8988T (cell line): ENCODE measurements around the gene NCOA1.

Source experiments
- DNase-seq: peaks from one replicate; pipeline ENCODE4 v3.0.0; 2011

NCOA1 gene

GRCh38 chr2:24749069-24749691 is 258.1 kb downstream of the NCOA1 start:
- DNase-seq, result peak; percentile 18

DNA sequence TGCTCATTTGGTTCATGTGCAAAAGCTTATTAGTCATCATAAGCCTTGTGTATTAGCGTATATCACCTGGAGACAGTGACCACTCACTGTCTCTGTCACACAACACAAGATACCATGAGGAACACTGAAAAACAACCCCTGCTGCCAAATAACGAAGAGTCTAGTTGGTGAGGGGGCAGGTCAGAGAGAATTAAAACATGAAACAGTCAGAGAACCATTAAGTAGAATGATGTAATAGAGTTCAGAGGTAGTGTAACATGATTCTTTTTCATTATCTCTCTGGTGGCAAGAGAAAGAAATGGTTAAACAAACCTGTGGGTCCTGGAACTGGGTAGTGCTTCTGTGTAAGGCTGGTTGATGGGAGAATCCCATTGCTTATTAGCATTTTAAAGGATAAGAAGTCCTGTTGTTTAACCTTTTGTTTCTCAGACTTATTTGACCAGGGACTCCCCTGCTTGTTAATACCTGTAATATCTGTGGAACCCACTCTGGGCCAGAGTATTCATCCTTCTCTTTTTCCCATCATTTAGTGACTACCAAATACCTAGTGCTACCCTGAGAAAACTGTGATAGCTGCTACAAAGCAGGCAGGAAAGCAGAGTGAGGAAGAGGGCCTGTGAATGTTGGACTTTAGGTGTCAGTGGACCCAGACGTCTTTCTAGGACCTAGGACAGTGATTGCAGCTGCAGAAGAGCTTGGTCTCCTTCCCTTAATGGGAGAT is 264.1 kb downstream of the NCOA1 start:
- DNase-seq, result no peak

DNA sequence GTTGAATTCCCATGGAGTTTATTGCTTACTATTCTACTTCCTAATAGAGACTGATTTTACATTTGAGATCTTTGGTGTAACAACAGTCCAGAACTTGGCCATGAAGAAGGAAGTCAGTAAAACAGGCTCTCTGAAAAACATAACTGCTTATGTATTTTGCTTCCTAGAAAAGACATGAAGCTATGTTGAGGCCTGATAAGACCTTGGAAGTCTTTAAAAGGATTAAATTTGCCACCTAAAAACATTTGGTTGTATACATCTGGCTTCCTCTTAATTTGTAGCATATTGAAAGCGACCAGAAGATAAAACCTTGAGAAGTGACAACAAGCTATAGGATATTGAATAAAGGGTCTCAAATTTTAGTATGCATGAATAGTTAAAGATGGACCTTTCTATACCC is 265.7 kb downstream of the NCOA1 start:
- DNase-seq, result no peak

- DNase-seq, result no peak
These were observed 270.8 kb downstream of the NCOA1 start for GRCh38 chr2:24761866-24762265.

GRCh38 chr2:24762518-24762917 is 271.5 kb downstream of the NCOA1 start:
- no peak for DNase-seq

DNA sequence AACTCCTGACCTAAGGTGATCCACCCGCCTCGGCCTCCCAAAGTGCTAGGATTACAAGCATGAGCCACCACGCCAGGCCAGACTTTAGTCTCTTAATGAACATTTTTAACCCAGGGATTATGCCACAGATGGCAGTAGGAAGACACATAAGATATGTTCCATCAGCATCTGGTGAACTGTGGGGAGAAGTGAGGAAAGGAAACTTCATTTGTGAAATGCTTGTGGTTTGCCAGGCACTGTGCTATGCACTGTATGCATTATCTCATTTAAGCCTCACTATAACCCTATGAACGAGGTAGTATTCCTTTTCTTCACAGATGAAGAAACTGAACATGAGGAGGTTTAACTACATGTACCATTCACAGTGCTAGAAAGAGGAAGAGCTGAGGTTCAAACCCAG is 272.8 kb downstream of the NCOA1 start:
- no peak for DNase-seq

DNA sequence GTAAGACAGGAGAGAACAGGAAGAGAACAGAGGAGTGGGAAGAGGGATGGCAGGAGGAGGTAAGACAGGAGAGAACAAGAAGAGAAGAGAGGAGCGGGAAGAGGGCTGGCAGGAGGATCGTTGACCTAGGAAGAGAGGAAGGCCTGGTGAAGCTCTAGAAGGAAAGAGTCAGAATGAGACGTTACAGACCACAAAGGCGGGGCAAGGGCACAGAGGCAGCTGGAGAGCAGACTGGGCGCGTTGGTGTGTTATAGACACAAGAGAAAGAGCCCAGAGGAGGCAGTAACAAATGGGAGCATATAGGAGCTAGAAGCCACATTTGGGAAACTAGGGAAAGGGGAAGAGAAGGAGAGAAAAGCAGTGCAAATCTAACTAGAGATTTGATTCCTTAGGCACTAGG is 275.6 kb downstream of the NCOA1 start:
- DNase-seq, result no peak

DNA sequence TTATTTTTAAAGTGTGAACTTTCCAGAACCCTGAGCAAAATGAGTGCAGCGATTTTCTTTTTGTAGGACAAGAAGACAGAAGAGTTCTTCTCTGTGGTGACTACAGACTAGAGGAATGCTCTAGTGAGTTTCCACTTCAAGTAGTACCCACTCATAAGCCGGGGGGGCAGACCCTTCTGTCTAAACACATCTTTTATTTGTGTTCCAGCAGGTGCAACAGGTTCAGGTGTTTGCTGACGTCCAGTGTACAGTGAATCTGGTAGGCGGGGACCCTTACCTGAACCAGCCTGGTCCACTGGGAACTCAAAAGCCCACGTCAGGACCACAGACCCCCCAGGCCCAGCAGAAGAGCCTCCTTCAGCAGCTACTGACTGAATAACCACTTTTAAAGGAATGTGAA is 277.0 kb downstream of the NCOA1 start:
- no peak for DNase-seq

DNA sequence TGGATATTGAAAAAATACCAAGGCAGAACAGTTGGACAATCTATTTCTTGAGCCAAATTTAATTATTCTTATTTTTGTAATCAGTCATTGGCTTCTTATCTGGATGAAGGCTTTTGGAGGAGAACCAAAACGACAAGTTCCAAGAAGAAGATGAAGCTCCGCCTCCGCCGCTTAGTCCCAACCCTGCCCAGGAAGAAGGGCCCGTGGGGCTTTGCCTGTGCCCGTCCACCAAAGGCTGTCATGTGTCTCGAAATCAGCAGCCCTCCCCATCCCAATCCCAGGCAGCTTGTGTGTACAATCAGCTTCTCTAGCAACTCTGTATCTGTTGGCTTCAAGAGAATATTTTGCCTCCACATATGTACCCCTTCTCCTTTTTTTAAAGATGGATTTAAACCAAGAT is 277.5 kb downstream of the NCOA1 start:
- DNase-seq, result no peak

- DNase-seq, result no peak
These were observed 280.0 kb downstream of the NCOA1 start for GRCh38 chr2:24771061-24771460.

DNA sequence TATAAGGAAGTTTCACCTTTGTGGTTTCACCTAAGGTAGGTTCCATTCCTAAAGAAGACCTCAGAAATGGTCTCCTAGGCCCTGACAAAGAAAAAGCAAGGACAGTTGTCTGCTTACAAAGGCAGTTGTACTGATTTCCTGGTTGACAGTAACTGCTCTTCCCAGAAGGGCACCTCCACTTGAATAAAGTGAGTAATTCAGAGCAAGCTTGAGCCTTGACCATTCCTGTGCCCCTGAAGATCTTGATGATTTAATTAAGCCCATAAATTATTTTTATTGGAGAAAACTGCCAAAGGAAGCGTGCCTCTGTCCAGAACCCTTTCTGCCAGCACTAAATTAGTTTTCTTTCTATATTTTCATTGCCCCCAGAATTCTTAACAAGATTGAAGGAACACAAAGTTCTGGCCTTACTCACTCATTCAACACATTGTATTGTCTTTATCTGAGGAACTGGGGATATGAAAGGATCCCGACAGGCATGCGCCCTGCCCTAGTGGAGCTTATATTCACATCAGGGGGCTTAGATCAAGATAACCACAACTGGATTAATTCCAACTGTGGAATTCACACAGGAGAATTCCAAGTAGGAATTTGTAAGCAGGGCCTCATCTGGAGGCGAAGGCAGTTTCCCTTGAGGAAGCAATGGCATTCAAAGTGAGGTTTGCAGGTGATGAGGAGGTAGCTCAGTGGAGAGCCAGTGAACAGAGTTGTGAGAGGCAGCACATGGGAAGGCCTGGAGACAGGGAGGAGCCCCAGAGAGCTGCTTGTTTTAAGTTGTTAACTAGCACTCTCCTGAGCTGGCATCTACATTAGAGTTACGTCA is 280.9 kb downstream of the NCOA1 start:
- no peak for DNase-seq

GRCh38 chr2:24774373-24774772 is 283.3 kb downstream of the NCOA1 start:
- DNase-seq, result no peak

DNA sequence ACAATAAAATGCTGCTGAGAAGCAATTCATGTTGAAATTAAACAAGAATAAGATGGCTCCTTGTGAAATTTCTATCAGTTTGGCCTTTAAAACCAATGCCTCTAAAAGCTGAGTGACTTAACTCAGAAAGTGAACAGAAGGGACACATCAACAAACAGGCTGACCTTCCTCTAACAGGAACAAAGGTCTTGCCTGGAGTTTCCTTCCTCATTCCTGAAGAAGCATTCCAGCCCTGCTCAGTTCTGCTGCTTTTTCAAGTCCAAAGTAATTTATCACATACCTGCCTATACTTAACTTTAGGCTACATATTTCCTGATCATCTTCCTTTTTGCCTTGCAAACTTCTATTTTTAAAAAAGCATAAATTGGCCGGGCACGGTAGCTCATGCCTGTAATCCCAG is 288.1 kb downstream of the NCOA1 start:
- DNase-seq, result no peak

DNA sequence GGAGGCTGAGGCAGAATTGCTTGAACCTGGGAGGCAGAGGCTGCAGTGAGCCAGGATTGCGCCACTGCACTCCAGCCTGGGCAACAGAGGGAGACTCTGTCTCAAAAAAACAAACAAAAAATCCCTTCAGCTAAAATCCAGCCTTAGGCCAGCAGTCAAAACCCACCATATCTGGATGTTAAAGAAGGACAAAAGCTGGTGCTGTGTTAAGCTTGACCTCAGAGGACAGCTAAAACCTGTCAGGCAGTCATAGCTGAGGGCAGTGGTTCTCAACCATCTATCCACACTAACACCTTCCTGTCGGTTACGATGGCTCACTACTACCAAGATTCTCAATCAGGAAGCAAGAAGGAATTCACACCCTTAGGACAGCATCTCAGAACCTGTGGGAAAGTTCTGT is 292.6 kb downstream of the NCOA1 start:
- no peak for DNase-seq

DNA sequence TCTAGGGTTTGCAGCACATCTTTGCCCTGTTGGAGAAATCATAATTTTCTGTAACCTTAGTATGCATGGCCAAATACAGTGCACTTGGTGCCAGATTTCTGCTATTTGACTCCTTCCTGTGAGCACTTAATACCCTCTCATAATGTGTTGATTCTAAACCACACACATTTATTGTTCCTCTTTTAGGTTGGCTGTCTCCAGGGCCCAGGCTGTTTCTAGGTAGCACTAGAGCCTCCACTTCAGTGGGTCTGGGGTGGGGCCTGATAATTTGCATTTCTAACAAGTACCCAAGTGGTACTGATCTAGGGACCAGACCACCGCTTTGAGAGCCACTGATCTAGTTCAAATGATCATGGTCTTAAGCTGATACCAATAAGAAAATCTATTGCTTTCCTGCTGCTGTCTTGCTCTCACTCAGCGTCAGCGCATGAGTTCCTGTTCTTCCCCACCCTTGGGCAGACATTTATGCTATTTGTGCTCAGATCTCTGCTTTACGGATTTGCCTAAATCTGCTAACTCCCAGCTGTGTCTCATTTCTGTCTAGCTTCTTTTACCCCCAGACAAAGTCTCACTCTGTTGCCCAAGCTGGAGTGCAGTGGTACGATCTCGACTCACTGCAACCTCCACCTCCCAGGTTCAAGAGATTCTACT is 294.7 kb downstream of the NCOA1 start:
- DNase-seq, result no peak

- no peak for DNase-seq
These were observed 296.5 kb downstream of the NCOA1 start for GRCh38 chr2:24787532-24787931.

DNA sequence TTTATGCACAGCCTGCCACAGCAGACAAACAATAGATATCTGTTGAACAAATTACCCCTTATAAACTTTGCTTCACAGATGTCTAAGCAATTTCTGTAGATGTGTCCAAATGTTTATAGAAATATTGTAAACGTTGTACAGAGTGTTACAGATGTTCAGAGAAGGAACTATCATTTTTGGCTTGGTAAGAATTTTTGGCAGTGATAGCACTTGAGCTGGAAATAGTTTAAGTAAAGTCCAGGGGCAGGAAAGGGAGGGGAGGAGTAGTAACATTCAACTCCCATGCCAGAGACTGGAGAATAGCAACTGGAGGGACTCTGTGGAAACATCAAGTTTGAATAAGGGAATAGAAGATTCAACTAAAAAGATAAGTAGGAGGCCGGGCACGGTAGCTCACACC is 297.8 kb downstream of the NCOA1 start:
- no peak for DNase-seq

DNA sequence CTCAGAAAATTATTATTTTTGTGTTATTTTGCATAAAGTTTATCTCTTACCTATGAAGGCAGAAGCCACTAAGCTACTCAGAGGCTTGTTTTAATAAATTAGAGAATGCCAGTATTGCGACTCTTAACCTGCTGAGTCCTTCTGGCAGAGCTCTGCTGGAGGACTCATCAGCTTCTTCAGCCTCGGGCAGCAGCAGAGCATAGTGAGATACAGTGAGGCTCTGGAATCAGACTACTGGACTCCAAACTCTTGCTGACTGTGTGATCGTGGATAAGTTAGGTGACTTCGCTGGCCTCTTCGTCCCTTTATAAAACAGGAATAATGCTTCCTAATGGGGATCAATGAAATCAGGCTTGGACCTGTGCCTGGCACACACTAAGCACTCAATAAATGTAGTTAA is 300.4 kb downstream of the NCOA1 start:
- no peak for DNase-seq

DNA sequence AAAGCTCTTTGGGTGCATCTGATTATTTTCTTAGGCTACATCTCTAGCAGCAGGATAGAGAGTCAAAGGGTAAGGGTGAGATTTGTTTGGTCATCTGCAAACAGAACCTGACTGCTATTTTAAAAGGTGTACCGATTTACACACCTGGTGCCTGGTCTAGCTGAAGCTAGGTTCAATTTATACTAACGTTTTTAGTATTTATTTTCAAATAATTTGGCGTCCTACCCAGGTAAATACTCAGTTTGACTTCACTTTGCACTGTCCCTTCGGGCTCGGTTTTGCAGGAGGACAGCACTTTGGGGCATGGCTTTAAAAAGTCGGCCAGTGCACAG is 301.5 kb downstream of the NCOA1 start:
- no peak for DNase-seq

GRCh38 chr2:24792874-24793760 is 302.1 kb downstream of the NCOA1 start, which contains the start of the genes CENPO and PTRHD1:
Gene CENPO (plus strand): TSS chr2:24793425. CDS start chr2:24793920, 495 bp downstream.
Gene PTRHD1 (minus strand): TSS chr2:24793391. CDS start chr2:24793377, 14 bp downstream.
- DNase-seq, result peak; percentile 69

GRCh38 chr2:24793761-24794435 is 302.8 kb downstream of the NCOA1 start:
- DNase-seq, result no peak

- no peak for DNase-seq
These were observed 306.6 kb downstream of the NCOA1 start for GRCh38 chr2:24797644-24798043.
